WERI-Rb-1 (cell line): ENCODE data around the gene PRICKLE1.

Experiments used
- DNase-seq: peaks from one replicate; pipeline ENCODE4 v3.0.0-alpha.2; 2020
- H3K27ac ChIP-seq: fragments of 250-450 bp; sonication (Bioruptor Pico); 2 replicates; pipeline ENCODE4 v1.5.1; 2020; ENCODE audit warnings: mild to moderate bottlenecking, moderate library complexity
- H3K27me3 ChIP-seq: fragments of 250-450 bp; sonication (Bioruptor Pico); 2 replicates; pipeline ENCODE4 v1.5.1; 2021; ENCODE audit warnings: mild to moderate bottlenecking, low read depth, moderate library complexity; ENCODE audit not compliant: insufficient read depth, severe bottlenecking
- H3K36me3 ChIP-seq: fragments of 250-450 bp; sonication (Bioruptor Pico); 2 replicates; pipeline ENCODE4 v1.5.1; 2020; ENCODE audit warnings: mild to moderate bottlenecking, moderate library complexity
- H3K4me3 ChIP-seq: 2 replicates; pipeline ENCODE4 v1.5.1; 2011; ENCODE audit warnings: low read depth, mild to moderate bottlenecking, control low read depth, low read length
- H3K9me3 ChIP-seq: fragments of 250-450 bp; sonication (Bioruptor Pico); 2 replicates; pipeline ENCODE4 v1.5.1; 2021; ENCODE audit warnings: mild to moderate bottlenecking, moderate library complexity; ENCODE audit not compliant: severe bottlenecking
- CTCF ChIP-seq: IDR thresholded peaks from 2 replicates; pipeline ENCODE4 v1.5.1; 2011; ENCODE audit warnings: low read depth, mild to moderate bottlenecking, control low read depth, inconsistent platforms, low read length

PRICKLE1 gene

GRCh38 chr12:42612231-42612613, 22.7 kb upstream of the PRICKLE1 start:
- no peak for TF ChIP-seq CTCF
- Histone ChIP-seq H3K4me3 (no peak overlapping the region), H3K27ac (no peak overlapping the region), H3K9me3 (no peaks in the 10 kb centered on the region), H3K27me3 (no peaks in the 10 kb centered on the region), H3K36me3 (no peaks in the 10 kb centered on the region)
- no peak for DNase-seq

GRCh38 chr12:42611571-42612230, 22.2 kb upstream of the PRICKLE1 start:
- TF ChIP-seq CTCF, result no peak
- Histone ChIP-seq H3K9me3 (no peaks in the 10 kb centered on the region), H3K27me3 (no peaks in the 10 kb centered on the region), H3K27ac (no peak overlapping the region), H3K36me3 (no peaks in the 10 kb centered on the region), H3K4me3 (no peak overlapping the region)
- DNase-seq, result no peak

- TF ChIP-seq CTCF, result no peak
- Histone ChIP-seq H3K36me3 (no peaks in the 10 kb centered on the region), H3K27ac (no peak overlapping the region), H3K27me3 (no peaks in the 10 kb centered on the region), H3K4me3 (no peak overlapping the region), H3K9me3 (no peaks in the 10 kb centered on the region)
- no peak for DNase-seq
Observed at GRCh38 chr12:42609605-42610004, 20.1 kb upstream of the PRICKLE1 start.

- H3K27ac ChIP-seq, result no peak overlapping the region
- no peak for DNase-seq
- TF ChIP-seq CTCF, result no peak
- no peak overlapping the region for H3K4me3 ChIP-seq
- H3K36me3 ChIP-seq, result no peaks in the 10 kb centered on the region
- no peaks in the 10 kb centered on the region for H3K9me3 ChIP-seq
- no peaks in the 10 kb centered on the region for H3K27me3 ChIP-seq
Observed at GRCh38 chr12:42608196-42608825, 18.8 kb upstream of the PRICKLE1 start.

- H3K4me3 ChIP-seq, result no peak overlapping the region
- no peak for TF ChIP-seq CTCF
Observed at GRCh38 chr12:42607584-42608058, 18.1 kb upstream of the PRICKLE1 start.

More at GRCh38 chr12:42607584-42608058, 18.1 kb upstream of the PRICKLE1 start:
- Histone ChIP-seq H3K27me3 (no peaks in the 10 kb centered on the region), H3K9me3 (no peaks in the 10 kb centered on the region), H3K36me3 (no peaks in the 10 kb centered on the region), H3K27ac (no peak overlapping the region)
- no peak for DNase-seq
